K562 (cell line): ENCODE measurements around the gene KLHDC7B. TPM values are rescaled to one million over a fixed set of nuclear protein-coding genes. Genes with fewer than 3 reads are reported as not detected.

ENCODE experiments used
- CTBP1 ChIP-seq: fragments of 450-650 bp; IDR thresholded peaks from 2 replicates; pipeline ENCODE4 v1.6.1; 2016; ENCODE audit warnings: borderline replicate concordance
- EGR1 ChIP-seq: fragments of 450-650 bp; conservative IDR thresholded peaks from 2 replicates; pipeline ENCODE4 v1.6.1; 2017; ENCODE audit warnings: mild to moderate bottlenecking
- ETS2 ChIP-seq: IDR thresholded peaks from 2 replicates; pipeline ENCODE4 v1.6.1; 2016; ENCODE audit warnings: borderline replicate concordance, missing genetic modification characterization, mild to moderate bottlenecking, moderate library complexity, missing compliant biosample characterization; ENCODE audit not compliant: poor library complexity, severe bottlenecking
- HDAC8 ChIP-seq: fragments of 450-650 bp; IDR thresholded peaks from 2 replicates; pipeline ENCODE4 v1.6.1; 2016; ENCODE audit warnings: mild to moderate bottlenecking, missing genetic modification characterization, moderate library complexity, missing compliant biosample characterization
- KLF1 ChIP-seq: fragments of 450-650 bp; IDR thresholded peaks from 2 replicates; pipeline ENCODE4 v1.6.1; 2016; ENCODE audit warnings: missing genetic modification characterization, missing compliant biosample characterization
- MYC ChIP-seq, 2 experiments: fragments of 250-450 bp in 1 of 2; sonication (Bioruptor Pico) in 1 of 2; IDR thresholded peaks; 2 replicates each; pipeline versions ENCODE4 v1.5.1 to v1.6.1; 2012 to 2021; ENCODE audit warnings: low read depth in 2 of 2, borderline replicate concordance in 1 of 2, improper control_type of control experiment in 1 of 2, low read length in 1 of 2, mild to moderate bottlenecking in 1 of 2, moderate library complexity in 1 of 2
- SAFB ChIP-seq: fragments of 200-400 bp; formaldehyde crosslinking; IDR thresholded peaks from 2 replicates; pipeline ENCODE4 v1.6.1; 2017; ENCODE audit warnings: low read depth, low read length, borderline replicate concordance
- XRCC5 ChIP-seq: fragments of 200-400 bp; formaldehyde crosslinking; IDR thresholded peaks from 2 replicates; pipeline ENCODE4 v1.6.1; 2017; ENCODE audit warnings: low read depth, mild to moderate bottlenecking, low read length
- ZNF146 ChIP-seq: IDR thresholded peaks from one replicate; pipeline ENCODE4 v1.6.1; 2018; ENCODE audit warnings: missing compliant biosample characterization; ENCODE audit not compliant: unreplicated experiment
- ZNF282 ChIP-seq: sonication (generic); formaldehyde crosslinking; IDR thresholded peaks from 2 replicates; pipeline ENCODE4 v1.8.1; 2023; ENCODE audit warnings: missing genetic modification reagents
- ZNF830 ChIP-seq: fragments of 250-450 bp; sonication (Bioruptor Pico); IDR thresholded peaks from 2 replicates; pipeline ENCODE4 v1.5.0; 2021; ENCODE audit warnings: mild to moderate bottlenecking
- polyA plus RNA-seq, 8 experiments: library from polyadenylated mRNA; depleted of rRNA in 4 of 8; stranded (reverse) in 5 of 8; unstranded in 3 of 8; fragments of >200 nt; fragmentation: Nextera tagmentation in 2 of 8; fragmentation: Illumina TruSeq in 1 of 8; extraction: Ambion mirVana in 2 of 8; extraction: Trizol in 1 of 8; gene quantifications; 2 replicates each; pipeline versions ENCODE4 v1.2.1 to v1.2.3, GENCODE V29; 2011 to 2014; ENCODE audit warnings: inconsistent platforms in 1 of 8, missing spikeins in 1 of 8
- total RNA-seq, 7 experiments: library from RNA; depleted of rRNA in 6 of 7; stranded (reverse); fragments of >200 nt in 6 of 7; fragmentation: Illumina TruSeq in 2 of 7; extraction: Trizol in 2 of 7; gene quantifications; 2 replicates each; pipeline versions ENCODE4 v1.2.1 to v1.2.3, GENCODE V29; 2011 to 2021; ENCODE audit warnings: low replicate concordance in 1 of 7
- TF ChIP-seq, protein P1 (sequence below), 2 experiments: fragments of 450-650 bp; IDR thresholded peaks; 2 replicates each; pipeline ENCODE4 v1.6.1; 2018; ENCODE audit warnings: mild to moderate bottlenecking in 2 of 2, low read depth in 1 of 2; ENCODE audit not compliant: partially characterized antibody in 2 of 2
- TF ChIP-seq, protein P2 (sequence below), 3 experiments: IDR thresholded peaks in 2 of 3; conservative IDR thresholded peaks in 1 of 3; 2 replicates each; pipeline ENCODE4 v1.5.1; 2011 to 2012; ENCODE audit warnings: low read length in 3 of 3, mild to moderate bottlenecking in 3 of 3, control low read depth in 2 of 3, improper control_type of control experiment in 1 of 3, inconsistent platforms in 1 of 3, low read depth in 1 of 3, mixed read lengths in 1 of 3, moderate library complexity in 1 of 3; ENCODE audit not compliant: insufficient read depth in 2 of 3
- TF ChIP-seq, protein P3 (sequence below): fragments of 250-450 bp; sonication (Bioruptor Pico); IDR thresholded peaks from 2 replicates; pipeline ENCODE4 v1.8.0; 2021; ENCODE audit warnings: moderate library complexity, mild to moderate bottlenecking, inconsistent platforms
- TF ChIP-seq, protein P4 (sequence below): sonication (generic); formaldehyde crosslinking; IDR thresholded peaks from 2 replicates; pipeline ENCODE4 v1.8.0; 2022; ENCODE audit warnings: mild to moderate bottlenecking, missing genetic modification reagents

KLHDC7B gene
- total and polyA plus RNA-seq, 9 of the 15 experiments (the other 6 are each of a cell fraction or from before 2014, with no cell fraction given): 0.04 to 0.22 (median 0.05) TPM; not detected in 4

DNA sequence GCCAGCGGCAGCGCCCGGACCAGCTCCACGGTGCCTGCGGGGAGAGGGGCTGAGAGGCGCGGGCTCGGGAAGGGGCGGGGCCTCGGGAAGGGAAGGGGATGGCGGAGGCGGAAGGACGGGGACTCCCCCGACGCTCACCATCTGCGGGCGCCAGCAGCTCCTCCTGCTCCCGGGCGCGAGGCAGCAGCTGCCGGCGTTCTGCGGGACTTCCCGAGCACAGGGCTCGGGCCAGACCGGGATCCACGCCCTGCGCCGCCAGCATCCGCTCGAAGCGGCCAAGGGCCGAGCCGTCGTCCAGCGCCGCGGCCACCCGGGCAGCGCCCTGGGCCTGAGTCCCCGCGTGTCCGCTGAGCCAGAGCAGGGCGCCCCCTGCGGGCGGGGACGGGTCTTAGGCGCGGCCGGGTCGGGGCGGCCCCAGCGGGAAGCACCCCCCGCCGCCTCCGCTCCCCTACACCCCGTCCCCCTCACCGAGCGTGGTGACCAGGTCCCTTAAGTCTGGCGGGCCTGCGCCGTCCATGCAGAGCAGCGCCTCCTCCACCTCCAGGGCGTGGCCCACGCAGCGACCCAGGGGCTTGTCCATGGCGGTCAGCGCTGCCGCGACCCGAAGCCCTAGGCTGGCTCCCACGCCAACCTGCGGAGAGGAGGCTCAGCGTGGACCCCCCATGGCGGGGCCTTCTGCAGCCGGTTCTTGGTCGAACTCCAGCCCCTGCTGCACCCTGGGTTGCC is 19.4 kb upstream of the KLHDC7B start (continued):
- TF ChIP-seq SAFB (peak; percentile 97), ZNF282 (CRISPR knock-in tag) (no peak), CTBP1 (peak; percentile 42), XRCC5 (no peak), HDAC8 (tag) (peak; percentile 52; the same call in 1 of the 2 replicates), ETS2 (tag) (no peak), ZNF146 (CRISPR knock-in tag) (peak; percentile 25), KLF1 (tag) (0 out of 2 replicates have a peak, but pooled peaks have one; percentile 38), ZNF830 (CRISPR knock-in tag) (0 out of 2 replicates have a peak, but pooled peaks have one; percentile 26), MYC (IDR thresholded peaks at IDR 0.05; ENCODE audit: low read depth, low read length) (peak; percentile 83), MYC (CRISPR knock-in tag; IDR thresholded peaks at IDR 0.05; ENCODE audit: borderline replicate concordance, low read depth) (no peak; the same call in 1 of the 2 replicates), EGR1 (peak; percentile 61; the same call in 1 of the 2 replicates)
- TF ChIP-seq, protein P1, sequence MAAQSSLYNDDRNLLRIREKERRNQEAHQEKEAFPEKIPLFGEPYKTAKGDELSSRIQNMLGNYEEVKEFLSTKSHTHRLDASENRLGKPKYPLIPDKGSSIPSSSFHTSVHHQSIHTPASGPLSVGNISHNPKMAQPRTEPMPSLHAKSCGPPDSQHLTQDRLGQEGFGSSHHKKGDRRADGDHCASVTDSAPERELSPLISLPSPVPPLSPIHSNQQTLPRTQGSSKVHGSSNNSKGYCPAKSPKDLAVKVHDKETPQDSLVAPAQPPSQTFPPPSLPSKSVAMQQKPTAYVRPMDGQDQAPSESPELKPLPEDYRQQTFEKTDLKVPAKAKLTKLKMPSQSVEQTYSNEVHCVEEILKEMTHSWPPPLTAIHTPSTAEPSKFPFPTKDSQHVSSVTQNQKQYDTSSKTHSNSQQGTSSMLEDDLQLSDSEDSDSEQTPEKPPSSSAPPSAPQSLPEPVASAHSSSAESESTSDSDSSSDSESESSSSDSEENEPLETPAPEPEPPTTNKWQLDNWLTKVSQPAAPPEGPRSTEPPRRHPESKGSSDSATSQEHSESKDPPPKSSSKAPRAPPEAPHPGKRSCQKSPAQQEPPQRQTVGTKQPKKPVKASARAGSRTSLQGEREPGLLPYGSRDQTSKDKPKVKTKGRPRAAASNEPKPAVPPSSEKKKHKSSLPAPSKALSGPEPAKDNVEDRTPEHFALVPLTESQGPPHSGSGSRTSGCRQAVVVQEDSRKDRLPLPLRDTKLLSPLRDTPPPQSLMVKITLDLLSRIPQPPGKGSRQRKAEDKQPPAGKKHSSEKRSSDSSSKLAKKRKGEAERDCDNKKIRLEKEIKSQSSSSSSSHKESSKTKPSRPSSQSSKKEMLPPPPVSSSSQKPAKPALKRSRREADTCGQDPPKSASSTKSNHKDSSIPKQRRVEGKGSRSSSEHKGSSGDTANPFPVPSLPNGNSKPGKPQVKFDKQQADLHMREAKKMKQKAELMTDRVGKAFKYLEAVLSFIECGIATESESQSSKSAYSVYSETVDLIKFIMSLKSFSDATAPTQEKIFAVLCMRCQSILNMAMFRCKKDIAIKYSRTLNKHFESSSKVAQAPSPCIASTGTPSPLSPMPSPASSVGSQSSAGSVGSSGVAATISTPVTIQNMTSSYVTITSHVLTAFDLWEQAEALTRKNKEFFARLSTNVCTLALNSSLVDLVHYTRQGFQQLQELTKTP (IDR thresholded peaks at IDR 0.05; ENCODE audit: low read depth in 1 of 2, partially characterized antibody in 2 of 2): no peak
- TF ChIP-seq, protein P2, sequence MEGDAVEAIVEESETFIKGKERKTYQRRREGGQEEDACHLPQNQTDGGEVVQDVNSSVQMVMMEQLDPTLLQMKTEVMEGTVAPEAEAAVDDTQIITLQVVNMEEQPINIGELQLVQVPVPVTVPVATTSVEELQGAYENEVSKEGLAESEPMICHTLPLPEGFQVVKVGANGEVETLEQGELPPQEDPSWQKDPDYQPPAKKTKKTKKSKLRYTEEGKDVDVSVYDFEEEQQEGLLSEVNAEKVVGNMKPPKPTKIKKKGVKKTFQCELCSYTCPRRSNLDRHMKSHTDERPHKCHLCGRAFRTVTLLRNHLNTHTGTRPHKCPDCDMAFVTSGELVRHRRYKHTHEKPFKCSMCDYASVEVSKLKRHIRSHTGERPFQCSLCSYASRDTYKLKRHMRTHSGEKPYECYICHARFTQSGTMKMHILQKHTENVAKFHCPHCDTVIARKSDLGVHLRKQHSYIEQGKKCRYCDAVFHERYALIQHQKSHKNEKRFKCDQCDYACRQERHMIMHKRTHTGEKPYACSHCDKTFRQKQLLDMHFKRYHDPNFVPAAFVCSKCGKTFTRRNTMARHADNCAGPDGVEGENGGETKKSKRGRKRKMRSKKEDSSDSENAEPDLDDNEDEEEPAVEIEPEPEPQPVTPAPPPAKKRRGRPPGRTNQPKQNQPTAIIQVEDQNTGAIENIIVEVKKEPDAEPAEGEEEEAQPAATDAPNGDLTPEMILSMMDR (IDR thresholded peaks at IDR 0.05 in 2 of 3, conservative IDR thresholded peaks at IDR 0.05 in 1 of 3; ENCODE audit: insufficient read depth in 2 of 3, low read depth in 1 of 3, low read length in 3 of 3): peak; percentile 42 to 64 (median 52)
- TF ChIP-seq, protein P3, sequence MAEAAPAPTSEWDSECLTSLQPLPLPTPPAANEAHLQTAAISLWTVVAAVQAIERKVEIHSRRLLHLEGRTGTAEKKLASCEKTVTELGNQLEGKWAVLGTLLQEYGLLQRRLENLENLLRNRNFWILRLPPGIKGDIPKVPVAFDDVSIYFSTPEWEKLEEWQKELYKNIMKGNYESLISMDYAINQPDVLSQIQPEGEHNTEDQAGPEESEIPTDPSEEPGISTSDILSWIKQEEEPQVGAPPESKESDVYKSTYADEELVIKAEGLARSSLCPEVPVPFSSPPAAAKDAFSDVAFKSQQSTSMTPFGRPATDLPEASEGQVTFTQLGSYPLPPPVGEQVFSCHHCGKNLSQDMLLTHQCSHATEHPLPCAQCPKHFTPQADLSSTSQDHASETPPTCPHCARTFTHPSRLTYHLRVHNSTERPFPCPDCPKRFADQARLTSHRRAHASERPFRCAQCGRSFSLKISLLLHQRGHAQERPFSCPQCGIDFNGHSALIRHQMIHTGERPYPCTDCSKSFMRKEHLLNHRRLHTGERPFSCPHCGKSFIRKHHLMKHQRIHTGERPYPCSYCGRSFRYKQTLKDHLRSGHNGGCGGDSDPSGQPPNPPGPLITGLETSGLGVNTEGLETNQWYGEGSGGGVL: no peak
- TF ChIP-seq, protein P4, sequence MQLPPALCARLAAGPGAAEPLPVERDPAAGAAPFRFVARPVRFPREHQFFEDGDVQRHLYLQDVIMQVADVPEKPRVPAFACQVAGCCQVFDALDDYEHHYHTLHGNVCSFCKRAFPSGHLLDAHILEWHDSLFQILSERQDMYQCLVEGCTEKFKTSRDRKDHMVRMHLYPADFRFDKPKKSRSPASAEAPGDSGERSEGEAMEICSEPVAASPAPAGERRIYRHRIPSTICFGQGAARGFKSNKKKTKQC: peak; percentile 69; the same call in 1 of the 2 replicates
